ENCODE data around the gene AOAH.

Gene AOAH

DNA sequence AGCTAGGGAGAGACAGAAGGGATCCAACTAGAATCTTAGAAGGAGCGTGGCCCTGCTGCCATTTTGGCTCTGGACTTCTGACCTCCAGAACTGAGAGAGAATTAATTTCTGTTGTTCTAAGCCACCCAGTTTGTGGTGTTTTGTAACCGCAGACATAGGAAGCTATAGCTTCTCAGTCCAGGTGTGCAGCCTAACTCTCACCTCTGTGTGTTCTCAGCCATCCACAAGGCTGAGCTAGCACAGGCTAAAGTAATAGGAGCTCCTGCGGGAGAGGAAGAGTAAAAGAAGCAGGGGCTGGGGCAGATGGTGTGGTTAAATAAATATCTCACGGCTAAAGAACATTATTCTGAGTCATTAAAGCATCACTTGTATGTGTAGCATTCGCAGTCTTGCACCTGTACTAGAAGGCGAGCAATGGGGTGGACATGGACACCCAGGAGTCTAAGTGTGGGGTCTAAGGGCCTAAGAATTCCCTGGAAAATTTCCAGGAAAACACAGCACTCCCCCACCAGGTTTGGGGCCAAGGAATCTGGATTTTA lies 94.1 kb downstream of the AOAH start:
- no peak for DNase-seq (ENCODE audit: low spot score)

DNA sequence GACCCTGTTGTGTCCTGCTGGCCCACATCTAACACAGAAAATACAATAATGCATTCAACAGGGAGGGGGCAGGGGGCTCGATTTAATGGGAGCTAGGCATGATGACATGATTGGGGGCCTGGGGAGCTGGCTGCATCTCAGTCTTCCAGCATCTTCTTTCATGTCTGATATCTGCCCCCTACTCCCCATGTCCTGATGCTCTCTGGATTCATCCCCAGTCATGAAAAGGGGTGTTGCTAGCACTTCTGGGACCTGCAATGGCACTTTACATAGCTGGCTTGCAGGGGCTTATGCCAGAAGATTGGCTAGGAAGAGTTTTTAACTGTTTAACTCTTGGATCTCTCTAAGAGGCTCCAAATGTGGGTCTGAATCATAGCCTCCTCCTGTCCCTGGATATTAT lies 94.9 kb downstream of the AOAH start:
- DNase-seq (ENCODE audit: low spot score) = no peak

DNA sequence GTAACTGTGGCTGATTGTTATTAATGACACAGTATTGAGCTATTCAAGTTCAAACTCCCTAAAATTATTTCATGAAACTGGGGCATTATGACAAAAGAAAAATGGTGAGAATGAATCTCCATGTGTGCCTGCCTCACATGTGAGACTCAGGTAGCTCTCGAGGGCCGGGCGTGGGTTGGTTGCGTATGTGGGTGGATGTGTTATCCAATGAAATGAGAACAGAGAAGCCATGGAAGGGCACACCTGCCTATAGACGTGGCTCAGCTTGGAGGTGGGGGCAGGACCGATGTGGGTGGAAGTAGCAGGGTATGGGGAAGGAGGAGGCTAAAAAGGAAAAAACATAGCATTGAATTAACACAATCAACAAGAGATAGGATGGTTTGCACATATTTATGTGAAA lies 96.5 kb downstream of the AOAH start:
- no peak for DNase-seq (ENCODE audit: low spot score)

- no peak for DNase-seq (ENCODE audit: low spot score)
Measured at GRCh38 chr7:36626111-36626510, 98.2 kb downstream of the AOAH start.

DNA sequence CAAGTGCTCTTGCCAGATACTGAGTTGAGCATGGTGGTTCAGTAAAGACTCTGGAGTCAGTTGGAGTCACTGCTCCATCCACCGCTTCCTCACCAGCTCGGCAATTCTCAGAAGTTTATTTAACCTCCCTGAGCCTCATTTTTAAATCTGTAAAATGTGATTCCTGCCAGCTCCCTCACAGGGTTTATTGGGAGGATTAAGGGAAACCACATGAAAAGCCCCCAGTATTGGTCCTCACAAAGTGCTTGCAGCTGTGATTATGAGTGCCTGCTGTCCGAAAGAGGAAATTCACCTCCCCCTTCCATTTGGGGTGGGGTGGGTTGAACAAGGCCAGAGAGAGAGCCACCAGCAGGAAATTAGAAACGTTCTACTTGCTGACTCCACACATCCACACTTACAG lies 99.0 kb downstream of the AOAH start:
- DNase-seq (ENCODE audit: low spot score) = no peak

DNA sequence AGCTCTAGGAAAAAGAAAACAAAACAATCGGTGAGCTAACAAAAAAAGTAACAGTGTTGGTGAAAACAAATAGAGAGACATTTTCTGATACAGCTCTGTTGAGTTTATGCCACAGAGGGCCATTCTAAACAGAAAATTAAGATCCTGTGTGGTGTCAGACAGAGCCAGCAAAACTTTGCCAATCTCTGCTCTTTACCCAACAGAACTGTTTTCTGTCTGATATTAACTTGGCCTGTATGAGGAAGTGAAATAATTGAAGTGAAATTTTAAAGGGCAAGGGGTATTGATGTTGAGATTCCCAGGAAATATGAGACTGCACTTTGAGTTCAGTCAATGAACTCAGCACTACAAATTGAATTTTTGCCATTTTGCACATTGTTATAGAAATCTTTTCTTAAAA lies 101.0 kb downstream of the AOAH start:
- DNase-seq (ENCODE audit: low spot score) = no peak

DNA sequence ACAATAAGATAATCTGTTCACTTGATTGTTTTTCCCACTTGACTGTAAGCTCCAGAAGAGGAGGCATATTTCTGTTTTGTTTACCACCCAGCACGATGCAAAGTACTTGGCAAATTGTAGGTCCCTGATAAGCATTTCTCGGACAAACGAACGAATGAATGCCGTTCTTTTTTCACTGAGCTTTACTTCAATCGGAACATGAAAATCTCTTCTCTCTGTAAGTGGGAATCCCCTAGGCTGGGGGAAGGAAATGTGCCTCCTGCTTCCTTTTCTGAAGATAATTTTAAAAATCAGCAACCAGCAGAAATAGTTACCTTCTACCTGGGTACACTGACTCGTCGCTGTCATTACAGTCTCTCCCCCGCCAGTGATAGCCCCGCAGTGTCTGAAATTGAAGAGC lies 102.9 kb downstream of the AOAH start:
- DNase-seq (ENCODE audit: low spot score) = no peak

GRCh38 chr7:36620166-36620708 lies 104.1 kb downstream of the AOAH start:
- DNase-seq (ENCODE audit: low spot score) = no peak

DNA sequence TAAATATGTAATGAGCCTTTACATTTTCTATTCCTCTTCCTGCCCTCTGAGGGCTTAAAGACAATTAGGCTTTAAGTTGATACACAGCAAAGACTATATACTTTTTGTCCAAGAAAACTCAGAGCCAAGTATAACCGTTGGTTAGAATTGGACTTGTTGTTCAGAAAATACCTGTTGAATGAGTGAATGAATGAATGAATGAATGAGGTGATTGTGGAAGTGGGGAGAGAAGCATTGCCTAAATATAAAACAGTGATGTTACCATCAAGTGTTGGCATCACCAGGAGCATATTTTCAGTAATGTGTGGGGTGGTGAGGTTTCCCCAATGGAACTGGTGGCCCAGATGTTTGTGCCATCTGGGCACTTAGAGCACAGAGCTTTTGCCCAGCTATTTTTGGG lies 106.9 kb downstream of the AOAH start:
- no peak for DNase-seq (ENCODE audit: low spot score)

DNA sequence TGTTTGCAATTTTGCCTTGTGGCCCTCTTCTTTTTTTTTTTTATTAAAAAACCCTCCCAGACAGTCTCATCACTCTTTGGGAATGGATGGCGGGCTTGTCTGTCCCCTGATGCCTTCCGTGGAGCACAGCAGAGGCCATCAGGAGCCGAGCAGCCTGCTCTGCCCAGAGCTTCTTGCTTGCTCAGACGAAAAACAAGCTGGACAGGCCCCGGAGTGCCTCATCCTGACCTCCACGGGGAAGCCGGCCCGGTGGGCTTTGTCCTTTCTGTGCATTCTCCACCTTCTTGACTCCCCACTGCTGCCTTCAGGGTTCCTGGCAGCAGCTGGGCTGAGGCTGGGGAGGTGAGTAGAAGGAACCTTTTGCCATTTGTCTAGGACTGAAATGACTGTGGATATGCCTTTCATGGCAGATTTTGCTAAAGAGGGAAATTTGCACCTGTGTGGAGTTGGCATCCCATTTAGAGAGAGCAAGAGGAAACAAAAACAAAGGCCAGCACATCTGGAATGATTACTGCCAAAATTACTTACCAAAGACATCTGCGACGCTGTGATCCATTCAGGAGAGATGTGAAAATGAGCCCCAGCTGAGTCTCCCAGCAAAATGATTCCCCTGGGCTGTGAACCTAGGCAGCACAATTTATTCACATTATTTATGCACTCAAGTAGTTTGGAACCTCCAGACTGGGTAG lies 108.3 kb downstream of the AOAH start:
- DNase-seq (ENCODE audit: low spot score) = no peak

GRCh38 chr7:36614959-36615358 lies 109.3 kb downstream of the AOAH start:
- DNase-seq (ENCODE audit: low spot score) = no peak

DNA sequence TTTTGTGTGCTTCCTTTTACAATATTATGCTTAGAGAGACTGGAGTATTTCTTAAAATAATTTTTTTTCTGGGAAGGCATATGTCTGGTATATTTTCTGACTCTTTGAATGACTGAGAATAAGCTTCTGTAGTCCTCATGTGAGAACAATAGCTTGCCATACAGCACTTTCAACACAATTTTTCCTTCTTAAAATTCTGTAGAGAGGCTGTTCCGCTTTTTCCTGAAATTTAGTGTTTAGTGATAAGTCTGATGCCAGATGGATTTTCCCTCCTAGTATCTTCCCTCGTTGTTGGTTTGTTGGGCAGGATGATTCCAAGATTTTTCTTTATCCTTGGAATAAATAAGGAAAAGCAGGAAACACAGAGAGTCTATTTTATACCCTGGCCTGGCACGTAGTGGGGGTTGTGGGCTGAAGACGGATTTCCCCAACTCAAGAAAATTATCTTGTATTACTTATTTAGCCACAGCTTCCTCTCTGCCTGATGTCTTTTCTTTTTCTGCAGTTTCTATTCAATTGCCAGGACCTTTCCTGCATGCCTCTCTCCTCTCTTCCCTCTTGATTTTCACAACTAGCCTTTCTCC lies 111.2 kb downstream of the AOAH start:
- no peak for DNase-seq (ENCODE audit: low spot score)

DNA sequence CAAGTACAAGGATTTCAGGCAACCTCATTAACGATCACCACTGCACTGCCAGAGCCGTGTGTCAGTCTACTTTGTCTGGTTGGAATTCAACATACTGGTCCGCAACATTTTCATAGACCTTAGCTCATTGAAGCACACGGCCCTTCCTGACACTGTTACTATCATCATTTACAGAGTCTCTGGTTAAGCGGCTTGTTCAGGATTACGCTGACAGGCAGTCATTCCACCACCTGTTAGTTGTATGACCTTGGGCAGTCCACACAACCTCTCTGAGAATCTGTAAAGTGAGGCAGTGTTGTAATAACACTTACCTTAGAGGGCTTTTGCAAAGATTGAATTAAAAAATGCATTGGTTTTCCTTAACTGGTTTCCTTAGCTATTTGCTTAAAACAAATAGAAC lies 112.6 kb downstream of the AOAH start:
- no peak for DNase-seq (ENCODE audit: low spot score)

DNA sequence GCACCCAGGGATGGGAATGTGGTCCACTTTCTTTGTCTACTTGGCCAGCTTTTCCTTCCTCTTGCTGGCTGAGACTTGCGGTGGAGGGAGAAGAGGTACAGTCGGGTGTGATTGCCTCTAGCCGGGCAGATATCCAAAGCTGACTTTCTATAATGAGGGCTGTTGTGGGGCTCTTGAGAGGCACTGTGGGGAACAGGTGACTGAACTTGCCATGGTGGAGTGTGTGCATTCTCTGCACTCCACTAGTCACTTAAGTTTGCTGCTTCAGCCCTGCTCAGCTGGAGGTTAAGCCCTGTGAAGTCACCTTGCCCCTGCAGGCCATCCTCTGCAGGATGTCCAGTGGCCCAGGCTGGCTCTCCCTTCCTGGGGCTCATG lies 116.6 kb downstream of the AOAH start:
- DNase-seq (ENCODE audit: low spot score) = no peak

GRCh38 chr7:36606976-36607720 lies 117.1 kb downstream of the AOAH start:
- no peak for DNase-seq (ENCODE audit: low spot score)

DNA sequence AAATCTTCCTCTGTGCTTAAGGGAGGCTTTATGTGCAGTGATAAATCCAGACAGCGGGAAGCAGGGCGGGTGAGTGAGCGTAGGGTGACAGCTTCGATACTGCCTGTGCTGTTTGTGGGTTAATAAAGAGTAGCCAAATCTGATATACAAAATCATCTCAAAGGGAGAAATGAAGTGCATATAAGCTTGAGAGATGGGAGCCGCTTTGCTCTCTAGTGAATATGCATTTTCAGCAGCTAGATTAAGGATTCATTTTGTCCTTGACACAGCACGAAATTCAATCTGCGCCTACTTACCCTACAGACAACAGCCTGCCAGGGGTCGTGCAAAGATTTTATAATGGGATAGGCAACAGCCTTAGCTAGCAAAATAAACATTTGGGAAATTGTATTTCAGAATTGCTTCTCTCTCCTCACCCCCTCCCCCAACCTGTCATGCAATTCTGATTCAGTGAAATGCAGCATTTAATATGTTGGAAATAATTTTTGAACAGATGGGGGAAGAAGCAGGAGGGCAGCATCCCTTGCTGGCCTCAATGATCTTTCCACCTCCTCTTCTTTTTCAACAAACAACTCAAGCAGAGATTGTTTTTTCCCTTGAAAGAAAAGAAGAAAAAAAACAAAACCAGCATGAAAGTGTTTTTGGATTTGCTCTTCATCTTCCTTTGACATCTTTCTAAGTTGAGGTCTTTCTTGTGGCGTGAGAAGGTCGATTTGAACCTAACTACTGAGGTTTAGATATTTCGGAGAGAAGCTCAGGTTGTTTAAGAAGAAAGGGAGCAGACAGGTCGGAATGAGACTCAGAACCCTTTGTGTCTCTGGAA lies 117.9 kb downstream of the AOAH start:
- DNase-seq (ENCODE audit: low spot score) = no peak

DNA sequence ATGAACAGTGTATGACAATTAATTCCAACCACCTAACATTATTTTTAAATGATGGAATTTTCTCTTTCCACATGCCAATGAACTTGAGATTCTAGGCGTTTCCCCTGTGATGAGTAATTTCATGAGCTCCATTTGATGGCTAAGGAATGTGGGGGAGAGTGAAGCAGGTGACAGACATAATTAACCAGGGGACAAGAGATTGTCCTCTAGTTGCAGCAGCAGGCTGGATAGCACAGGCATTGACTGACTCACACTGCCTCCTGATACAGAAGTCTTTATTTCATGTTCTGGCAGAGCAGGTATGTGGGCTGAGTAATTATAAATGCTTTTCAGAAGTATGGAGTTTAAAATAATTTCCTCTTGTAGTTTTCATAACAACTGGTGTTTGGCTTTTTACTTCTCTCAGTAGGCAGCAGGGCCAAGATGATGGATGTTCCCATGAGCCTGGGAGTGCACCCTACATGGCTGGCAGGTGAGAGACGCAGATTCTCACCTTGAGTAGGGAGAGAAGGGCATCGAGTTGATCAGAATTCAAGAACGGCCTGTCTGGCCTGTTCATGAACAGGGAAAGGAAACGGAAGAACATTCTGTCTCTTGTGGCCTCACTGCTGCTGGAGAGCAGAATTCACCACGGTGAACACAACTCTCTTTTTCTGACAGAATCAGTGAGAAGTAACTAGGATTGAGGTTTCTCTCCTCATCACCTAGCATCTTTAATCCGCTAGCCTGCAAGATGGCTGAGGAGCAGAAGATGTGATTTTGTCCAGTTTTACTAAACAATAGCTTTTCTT lies 118.8 kb downstream of the AOAH start:
- no peak for DNase-seq (ENCODE audit: low spot score)

GRCh38 chr7:36604806-36605205 lies 119.5 kb downstream of the AOAH start:
- DNase-seq (ENCODE audit: low spot score) = no peak

GRCh38 chr7:36602934-36603887 lies 121.1 kb downstream of the AOAH start:
- DNase-seq (ENCODE audit: low spot score) = no peak

GRCh38 chr7:36602511-36602910 lies 121.8 kb downstream of the AOAH start:
- DNase-seq (ENCODE audit: low spot score) = no peak

Measured in germinal center (tissue), 1 donor.